ENCODE data around the gene ARHGAP31. TPM values are rescaled to one million over a fixed set of nuclear protein-coding genes. Genes with fewer than 3 reads are reported as not detected.
"Not testable (repeated sequence)": the region's sequence is repeated elsewhere in the genome, so short reads cannot be mapped to it uniquely, and the experiment has no call there.

ARHGAP31 gene
- total RNA-seq, 3 donors from 2014 or later (not counting 1 experiment from before 2014, with no cell fraction given): 4.1 to 8.4 (median 8.4) TPM

GRCh38 chr3:119261055-119261454 lies 33.1 kb upstream of the ARHGAP31 start:
- Histone ChIP-seq H3K27ac (ENCODE audit: low read length) (no peak overlapping the region), H3K9me3 (ENCODE audit: control insufficient read depth, insufficient read depth, low read length) (no peaks in the 10 kb centered on the region), H3K36me3 (ENCODE audit: control insufficient read depth, insufficient read depth, low read length) (no peaks in the 10 kb centered on the region), H3K4me1 (ENCODE audit: control insufficient read depth, insufficient read depth, low read length) (no peaks in the 10 kb centered on the region), H3K4me3 (ENCODE audit: low read length) (no peak overlapping the region), H3K27me3 (ENCODE audit: control insufficient read depth, insufficient read depth, low read length) (no peaks in the 10 kb centered on the region)
- no peak for ATAC-seq
- Mint-ChIP-seq H3K4me3 (no peak overlapping the region), H3K27ac (no peak overlapping the region), H3K27me3 (ENCODE audit: low read depth in 2 of 2) (peaks cover 14 to 33% of the 10 kb centered on the region in 2 donors), H3K4me1 (no peaks in the 10 kb centered on the region), H3K36me3 (no peaks in the 10 kb centered on the region), H3K9me3 (no peaks in the 10 kb centered on the region)
- WGBS (ENCODE audit: insufficient coverage): 73% methylated on average over 4 of the region's 6 CpGs
- no peak for TF ChIP-seq CTCF (IDR thresholded peaks at IDR 0.05)
- no peak for DNase-seq
- intact Hi-C loops (cut with micrococcal nuclease): no loop called here

GRCh38 chr3:119270212-119270611 lies 24.0 kb upstream of the ARHGAP31 start:
- H3K27ac ChIP-seq (ENCODE audit: low read length); DNase-seq; H3K27me3 ChIP-seq (ENCODE audit: control insufficient read depth, insufficient read depth, low read length); H3K4me3 Mint-ChIP-seq; H3K9me3 ChIP-seq (ENCODE audit: control insufficient read depth, insufficient read depth, low read length); H3K4me3 ChIP-seq (ENCODE audit: low read length); intact Hi-C loops (cut with micrococcal nuclease); H3K4me1 Mint-ChIP-seq; ATAC-seq; H3K9me3 Mint-ChIP-seq; H3K27ac Mint-ChIP-seq; H3K36me3 ChIP-seq (ENCODE audit: control insufficient read depth, insufficient read depth, low read length); H3K4me1 ChIP-seq (ENCODE audit: control insufficient read depth, insufficient read depth, low read length): not testable (repeated sequence)
- Mint-ChIP-seq H3K36me3 (peaks cover 13% of the 10 kb centered on the region), H3K27me3 (ENCODE audit: low read depth in 2 of 2) (peaks cover 18 to 45% of the 10 kb centered on the region in 2 donors)
- WGBS (ENCODE audit: insufficient coverage): 93% methylated on average over 1 of the region's 2 CpGs

- Mint-ChIP-seq H3K36me3 (peaks cover 1% of the 10 kb centered on the region), H3K4me3 (no peak overlapping the region), H3K4me1 (peaks cover 0 to 5% of the 10 kb centered on the region in 2 donors), H3K27ac (no peak overlapping the region), H3K9me3 (no peaks in the 10 kb centered on the region), H3K27me3 (ENCODE audit: low read depth in 2 of 2) (peaks cover 0 to 6% of the 10 kb centered on the region in 2 donors)
- Histone ChIP-seq H3K27ac (ENCODE audit: low read length) (no peak overlapping the region), H3K27me3 (ENCODE audit: control insufficient read depth, insufficient read depth, low read length) (no peaks in the 10 kb centered on the region), H3K4me3 (ENCODE audit: low read length) (no peak overlapping the region), H3K36me3 (ENCODE audit: control insufficient read depth, insufficient read depth, low read length) (no peaks in the 10 kb centered on the region), H3K4me1 (ENCODE audit: control insufficient read depth, insufficient read depth, low read length) (no peaks in the 10 kb centered on the region), H3K9me3 (ENCODE audit: control insufficient read depth, insufficient read depth, low read length) (no peaks in the 10 kb centered on the region)
- no peak for TF ChIP-seq CTCF (IDR thresholded peaks at IDR 0.05)
- no peak for DNase-seq
- 69% methylated on average over 5 of the region's 5 CpGs for whole genome bisulfite sequencing (ENCODE audit: insufficient coverage)
- intact Hi-C loops (cut with micrococcal nuclease): no loop called here
- ATAC-seq: no peak
These were observed 17.5 kb upstream of the ARHGAP31 start for GRCh38 chr3:119276680-119277079.

- no peak overlapping the region for H3K27ac ChIP-seq (ENCODE audit: low read length)
- H3K9me3 Mint-ChIP-seq: peaks cover 0 to 3% of the 10 kb centered on the region in 2 donors
- no peaks in the 10 kb centered on the region for H3K36me3 ChIP-seq (ENCODE audit: control insufficient read depth, insufficient read depth, low read length)
- ATAC-seq (no peak), DNase-seq (no peak)
- H3K4me3 Mint-ChIP-seq: no peak overlapping the region
- no peaks in the 10 kb centered on the region for H3K27me3 ChIP-seq (ENCODE audit: control insufficient read depth, insufficient read depth, low read length)
- H3K36me3 Mint-ChIP-seq: peaks cover 8% of the 10 kb centered on the region
- intact Hi-C loops (cut with micrococcal nuclease): no loop called here
- H3K27ac Mint-ChIP-seq: no peak overlapping the region
- no peak overlapping the region for H3K4me3 ChIP-seq (ENCODE audit: low read length)
- WGBS (ENCODE audit: insufficient coverage): 88% methylated on average over 5 of the region's 6 CpGs
- H3K4me1 Mint-ChIP-seq: peaks cover 0 to 5% of the 10 kb centered on the region in 2 donors
- H3K9me3 ChIP-seq (ENCODE audit: control insufficient read depth, insufficient read depth, low read length): peaks cover 8% of the 10 kb centered on the region
- no peak for TF ChIP-seq CTCF (IDR thresholded peaks at IDR 0.05)
- H3K27me3 Mint-ChIP-seq (ENCODE audit: low read depth in 2 of 2): no peaks in the 10 kb centered on the region
- H3K4me1 ChIP-seq (ENCODE audit: control insufficient read depth, insufficient read depth, low read length): no peaks in the 10 kb centered on the region
These were observed 15.1 kb upstream of the ARHGAP31 start for GRCh38 chr3:119279101-119279554.

Measured in natural killer cell (primary cell).